HepG2 (cell line): ENCODE results near the gene SPRY1. TPM values are rescaled to one million over a fixed set of nuclear protein-coding genes. Genes with fewer than 3 reads are reported as not detected.

Experiments
- CERS6 ChIP-seq: sonication (generic); formaldehyde crosslinking; IDR thresholded peaks from 2 replicates; pipeline ENCODE4 v1.5.0; 2020; ENCODE audit warnings: missing genetic modification reagents
- EEA1 ChIP-seq: sonication (generic); formaldehyde crosslinking; IDR thresholded peaks from 2 replicates; pipeline ENCODE4 v1.5.1; 2020; ENCODE audit warnings: mild to moderate bottlenecking, missing genetic modification reagents, borderline replicate concordance
- JDP2 ChIP-seq: sonication (generic); formaldehyde crosslinking; IDR thresholded peaks from 2 replicates; pipeline ENCODE4 v1.8.1; 2022; ENCODE audit warnings: missing genetic modification reagents, borderline replicate concordance
- KAT2B ChIP-seq: fragments of 150-350 bp; IDR thresholded peaks from 2 replicates; pipeline ENCODE4 v1.6.1; 2014; ENCODE audit warnings: low read depth, low read length, borderline replicate concordance
- MTA1 ChIP-seq: sonication (generic); formaldehyde crosslinking; IDR thresholded peaks from 2 replicates; pipeline ENCODE4 v1.4.0; 2020; ENCODE audit warnings: missing genetic modification reagents, mild to moderate bottlenecking, borderline replicate concordance
- NCOA5 ChIP-seq: sonication (generic); formaldehyde crosslinking; IDR thresholded peaks from 2 replicates; pipeline ENCODE4 v1.4.0; 2020; ENCODE audit warnings: missing genetic modification reagents
- NR2F1 ChIP-seq, 2 experiments: fragments of 450-650 bp in 1 of 2; formaldehyde crosslinking in 1 of 2; IDR thresholded peaks; 2 replicates each; pipeline versions ENCODE4 v1.5.0 to v1.6.1; 2016 to 2020; ENCODE audit warnings: mild to moderate bottlenecking in 1 of 2, missing compliant biosample characterization in 1 of 2, missing genetic modification reagents in 1 of 2, moderate library complexity in 1 of 2
- PPARG ChIP-seq: conservative IDR thresholded peaks from 2 replicates; pipeline ENCODE4 v1.6.1; 2016; ENCODE audit warnings: missing biosample characterization, missing genetic modification reagents
- RNF219 ChIP-seq: sonication (generic); formaldehyde crosslinking; IDR thresholded peaks from 2 replicates; pipeline ENCODE4 v1.5.0; 2020; ENCODE audit warnings: mild to moderate bottlenecking, missing genetic modification reagents
- SP2 ChIP-seq: sonication (generic); formaldehyde crosslinking; IDR thresholded peaks from 2 replicates; pipeline ENCODE4 v1.5.1; 2020; ENCODE audit warnings: mild to moderate bottlenecking, missing genetic modification reagents
- ZFP1 ChIP-seq: IDR thresholded peaks from 2 replicates; pipeline ENCODE4 v1.6.1; 2016
- ZNF275 ChIP-seq: sonication (generic); formaldehyde crosslinking; IDR thresholded peaks from 2 replicates; pipeline ENCODE4 v1.8.0; 2022; ENCODE audit warnings: missing genetic modification reagents, mild to moderate bottlenecking, inconsistent platforms, borderline replicate concordance
- ZNF280B ChIP-seq: sonication (generic); formaldehyde crosslinking; IDR thresholded peaks from 2 replicates; pipeline ENCODE4 v1.5.0; 2020; ENCODE audit warnings: missing genetic modification reagents, mild to moderate bottlenecking, borderline replicate concordance
- ZNF407 ChIP-seq: sonication (generic); formaldehyde crosslinking; IDR thresholded peaks from one replicate; pipeline ENCODE4 v1.5.1; 2020; ENCODE audit warnings: mild to moderate bottlenecking, missing genetic modification reagents; ENCODE audit errors: not compliant biosample characterization
- polyA plus RNA-seq, 8 experiments: library from polyadenylated mRNA; depleted of rRNA in 3 of 8; stranded (reverse) in 7 of 8; unstranded in 1 of 8; fragments of >200 nt; fragmentation: Illumina TruSeq in 4 of 8; extraction: Trizol in 4 of 8; gene quantifications; 2 replicates each; pipeline versions ENCODE4 v1.2.1 to v1.2.3, GENCODE V29; 2011 to 2016; ENCODE audit warnings: low read depth in 4 of 8, missing spikeins in 1 of 8, mixed read lengths in 1 of 8; ENCODE audit not compliant: insufficient read depth in 1 of 8
- total RNA-seq, 5 experiments: library from RNA; depleted of rRNA; stranded (reverse); fragments of >200 nt; fragmentation: Illumina TruSeq; extraction: Trizol; gene quantifications; 2 replicates each; pipeline ENCODE4 v1.2.3, GENCODE V29; 2016; ENCODE audit warnings: low read depth in 1 of 5
- TF ChIP-seq, protein P1 (sequence below): IDR thresholded peaks from 2 replicates; pipeline ENCODE4 v1.6.1; 2016

Gene SPRY1
- total and polyA plus RNA-seq, 2 of the 13 experiments (the other 11 are each of a cell fraction or from before 2014, with no cell fraction given) = 24.7 to 33.4 TPM

GRCh38 chr4:123415977-123416376, 19.4 kb downstream of the SPRY1 start (continued):
- no peak for TF ChIP-seq ZNF407
- no peak for TF ChIP-seq KAT2B
- no peak for TF ChIP-seq RNF219 (CRISPR knock-in tag)
- TF ChIP-seq SP2 (CRISPR knock-in tag) = no peak
- TF ChIP-seq PPARG (CRISPR knock-in tag) = no peak
- no peak for TF ChIP-seq CERS6 (CRISPR knock-in tag)
- TF ChIP-seq ZNF280B (CRISPR knock-in tag) = no peak
- TF ChIP-seq MTA1 (CRISPR knock-in tag) = no peak
- TF ChIP-seq NCOA5 = no peak
- TF ChIP-seq NR2F1 (CRISPR knock-in tag; IDR thresholded peaks at IDR 0.05) = peak; percentile 36 to 55; a peak in 3 of 4 replicates
- no peak for TF ChIP-seq ZFP1 (CRISPR knock-in tag)
- TF ChIP-seq EEA1 = no peak
- TF ChIP-seq, protein P1, sequence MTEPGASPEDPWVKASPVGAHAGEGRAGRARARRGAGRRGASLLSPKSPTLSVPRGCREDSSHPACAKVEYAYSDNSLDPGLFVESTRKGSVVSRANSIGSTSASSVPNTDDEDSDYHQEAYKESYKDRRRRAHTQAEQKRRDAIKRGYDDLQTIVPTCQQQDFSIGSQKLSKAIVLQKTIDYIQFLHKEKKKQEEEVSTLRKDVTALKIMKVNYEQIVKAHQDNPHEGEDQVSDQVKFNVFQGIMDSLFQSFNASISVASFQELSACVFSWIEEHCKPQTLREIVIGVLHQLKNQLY (CRISPR knock-in tag) = no peak
- TF ChIP-seq ZNF275 (CRISPR knock-in tag) = no peak
- TF ChIP-seq JDP2 (CRISPR knock-in tag) = no peak; the same call in 1 of the 2 replicates
